CD4-positive, alpha-beta T cell treated with Interleukin-21 for 1 hour (primary cell): ENCODE measurements around the gene AACS.
"Not testable (repeated sequence)": the region's sequence is repeated elsewhere in the genome, so short reads cannot be mapped to it uniquely, and the experiment has no call there.

Experiments used
- DNase-seq: peaks from one replicate; pipeline ENCODE4 v3.0.0-alpha.2; 2020

Gene AACS

GRCh38 chr12:125092872-125093680, 27.8 kb downstream of the AACS start:
- no peak for DNase-seq

- DNase-seq = no peak
These were observed 28.6 kb downstream of the AACS start for GRCh38 chr12:125093681-125094330.

GRCh38 chr12:125096894-125097293, 31.7 kb downstream of the AACS start:
- no peak for DNase-seq

- DNase-seq = no peak
These were observed 32.2 kb downstream of the AACS start for GRCh38 chr12:125097427-125097826.

- DNase-seq = no peak
These were observed 33.6 kb downstream of the AACS start for GRCh38 chr12:125098676-125099408.

GRCh38 chr12:125099409-125099782, 34.2 kb downstream of the AACS start:
- DNase-seq = no peak

GRCh38 chr12:125100551-125101434, 35.6 kb downstream of the AACS start:
- DNase-seq = no peak

GRCh38 chr12:125104982-125105381, 39.7 kb downstream of the AACS start:
- no peak for DNase-seq

GRCh38 chr12:125105600-125105999, 40.4 kb downstream of the AACS start:
- DNase-seq = no peak

GRCh38 chr12:125110641-125111360, 45.6 kb downstream of the AACS start:
- no peak for DNase-seq

GRCh38 chr12:125111403-125111802, 46.2 kb downstream of the AACS start:
- DNase-seq = no peak

GRCh38 chr12:125112614-125113013, 47.4 kb downstream of the AACS start:
- DNase-seq = not testable (repeated sequence)

- DNase-seq = no peak
These were observed 48.0 kb downstream of the AACS start for GRCh38 chr12:125113263-125113662.

- no peak for DNase-seq
These were observed 48.6 kb downstream of the AACS start for GRCh38 chr12:125113789-125114188.

GRCh38 chr12:125114365-125115141, 49.3 kb downstream of the AACS start:
- DNase-seq = no peak

GRCh38 chr12:125120566-125120965, 55.3 kb downstream of the AACS start:
- no peak for DNase-seq

- no peak for DNase-seq
These were observed 55.9 kb downstream of the AACS start for GRCh38 chr12:125121106-125121505.

- DNase-seq = no peak
These were observed 57.4 kb downstream of the AACS start for GRCh38 chr12:125122668-125123067.

GRCh38 chr12:125124320-125124966, 59.2 kb downstream of the AACS start:
- DNase-seq = no peak

- no peak for DNase-seq
These were observed 60.0 kb downstream of the AACS start for GRCh38 chr12:125125271-125125670.
